Heart left ventricle (tissue), 13 donors: Measurements from ENCODE around the gene MGLL.

ENCODE experiments used
- POLR2A ChIP-seq, 2 donors: fragments of 450-650 bp; IDR thresholded peaks; one replicate each; pipeline ENCODE4 v1.6.1; 2017; ENCODE audit warnings: antibody characterized with exemption in 2 of 2, mild to moderate bottlenecking in 2 of 2, moderate library complexity in 2 of 2
- TF ChIP-seq, protein P1 (sequence below), 12 donors: fragments of 200-600 bp; sonication (generic) in 4 of 12; IDR thresholded peaks; one replicate each; pipeline versions ENCODE4 v1.5.0 to v1.8.0; 2018 to 2022; ENCODE audit warnings: antibody characterized with exemption in 12 of 12, mild to moderate bottlenecking in 5 of 12
- donor health status: ischemic (EF 13 %, LVEDD 7.1; RV severe dilation, severe dysfunction).
- donor health status: DM: no; HTN: yes; CAD: no.
- donor health status: DM: no; HTN: no; CAD: no.
- donor health status: ischemic (EF 25% LVEDD 6.9; RV normal size, moderate dysfunction).
- donor health status: ischemic (EF 25% LVEDD 5.7; RV mildly dilated, moderate dysfunction).
- donor health status: ischemic (EF 35%, LVEDD 5.7; RV mildly dilated, moderate dysfunction).
- donor health status: nonischemic (EF 11% LVEDD 7.7; RV severe dilation, severe dysfunction).
- donor health status: DM: yes; HTN: yes; CAD: no.
- donor health status: PGD.
- donor health status: ischemic (EF 29% LVEDD 5.4; RV normal size, mild dysfunction).
- donor health status: nonischemic (EF 23%, LVEDD 6.1; RV moderate dilation, normal function).

DNA sequence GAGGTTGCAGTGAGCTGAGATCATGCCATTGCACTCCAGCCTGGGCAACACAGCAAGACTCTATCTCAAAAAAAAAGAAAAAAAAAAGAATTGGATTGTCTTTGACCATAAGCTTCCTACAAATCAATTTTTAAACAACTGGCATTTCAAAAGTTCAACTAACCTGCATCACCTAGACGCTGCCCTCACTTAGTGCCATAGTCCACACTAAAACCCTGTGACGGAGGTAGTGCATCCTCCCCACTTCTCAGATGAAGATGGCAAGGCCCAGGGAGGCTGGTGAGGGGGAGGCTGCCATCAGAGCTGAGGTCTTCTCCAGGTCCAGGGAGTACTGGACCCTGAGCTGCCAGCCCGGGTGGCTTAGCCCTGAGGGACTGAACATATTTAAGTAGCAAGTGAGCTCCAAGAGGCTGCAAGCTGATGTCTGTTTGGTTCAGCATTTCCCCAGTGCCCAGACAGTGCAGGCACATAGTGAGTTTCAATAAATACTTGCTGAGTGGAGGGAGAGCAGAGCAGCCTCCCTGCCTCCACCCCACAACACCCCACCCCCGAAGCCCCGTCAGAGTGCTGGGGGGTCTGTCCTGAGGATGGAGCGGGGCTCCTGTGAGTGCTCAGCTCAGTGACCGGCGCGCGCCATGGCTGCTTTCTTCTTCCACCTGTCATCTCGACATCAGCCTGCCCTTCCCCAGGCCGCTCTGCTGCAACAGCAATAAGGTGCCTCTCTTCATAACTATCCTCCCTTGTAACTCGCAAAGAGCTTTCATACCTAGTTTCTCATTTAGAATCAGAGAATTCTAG, 52.8 kb downstream of the MGLL start:
- TF ChIP-seq, protein P1, sequence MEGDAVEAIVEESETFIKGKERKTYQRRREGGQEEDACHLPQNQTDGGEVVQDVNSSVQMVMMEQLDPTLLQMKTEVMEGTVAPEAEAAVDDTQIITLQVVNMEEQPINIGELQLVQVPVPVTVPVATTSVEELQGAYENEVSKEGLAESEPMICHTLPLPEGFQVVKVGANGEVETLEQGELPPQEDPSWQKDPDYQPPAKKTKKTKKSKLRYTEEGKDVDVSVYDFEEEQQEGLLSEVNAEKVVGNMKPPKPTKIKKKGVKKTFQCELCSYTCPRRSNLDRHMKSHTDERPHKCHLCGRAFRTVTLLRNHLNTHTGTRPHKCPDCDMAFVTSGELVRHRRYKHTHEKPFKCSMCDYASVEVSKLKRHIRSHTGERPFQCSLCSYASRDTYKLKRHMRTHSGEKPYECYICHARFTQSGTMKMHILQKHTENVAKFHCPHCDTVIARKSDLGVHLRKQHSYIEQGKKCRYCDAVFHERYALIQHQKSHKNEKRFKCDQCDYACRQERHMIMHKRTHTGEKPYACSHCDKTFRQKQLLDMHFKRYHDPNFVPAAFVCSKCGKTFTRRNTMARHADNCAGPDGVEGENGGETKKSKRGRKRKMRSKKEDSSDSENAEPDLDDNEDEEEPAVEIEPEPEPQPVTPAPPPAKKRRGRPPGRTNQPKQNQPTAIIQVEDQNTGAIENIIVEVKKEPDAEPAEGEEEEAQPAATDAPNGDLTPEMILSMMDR (IDR thresholded peaks at IDR 0.05) = no peak
- TF ChIP-seq POLR2A (IDR thresholded peaks at IDR 0.05) = no peak
